DMS114 treated with DMSO at 0.1 percent for 48 hours (cell line): Measurements from ENCODE around the gene COX6B1.
"Not testable (repeated sequence)": the region's sequence is repeated elsewhere in the genome, so short reads cannot be mapped to it uniquely, and the experiment has no call there.

Experiments used
- DNase-seq: peaks from one replicate; lab custom pipeline; 2025; ENCODE audit not compliant: unreplicated experiment; lab: John Stamatoyannopoulos, UW

COX6B1 gene, protein sequence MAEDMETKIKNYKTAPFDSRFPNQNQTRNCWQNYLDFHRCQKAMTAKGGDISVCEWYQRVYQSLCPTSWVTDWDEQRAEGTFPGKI

DNA sequence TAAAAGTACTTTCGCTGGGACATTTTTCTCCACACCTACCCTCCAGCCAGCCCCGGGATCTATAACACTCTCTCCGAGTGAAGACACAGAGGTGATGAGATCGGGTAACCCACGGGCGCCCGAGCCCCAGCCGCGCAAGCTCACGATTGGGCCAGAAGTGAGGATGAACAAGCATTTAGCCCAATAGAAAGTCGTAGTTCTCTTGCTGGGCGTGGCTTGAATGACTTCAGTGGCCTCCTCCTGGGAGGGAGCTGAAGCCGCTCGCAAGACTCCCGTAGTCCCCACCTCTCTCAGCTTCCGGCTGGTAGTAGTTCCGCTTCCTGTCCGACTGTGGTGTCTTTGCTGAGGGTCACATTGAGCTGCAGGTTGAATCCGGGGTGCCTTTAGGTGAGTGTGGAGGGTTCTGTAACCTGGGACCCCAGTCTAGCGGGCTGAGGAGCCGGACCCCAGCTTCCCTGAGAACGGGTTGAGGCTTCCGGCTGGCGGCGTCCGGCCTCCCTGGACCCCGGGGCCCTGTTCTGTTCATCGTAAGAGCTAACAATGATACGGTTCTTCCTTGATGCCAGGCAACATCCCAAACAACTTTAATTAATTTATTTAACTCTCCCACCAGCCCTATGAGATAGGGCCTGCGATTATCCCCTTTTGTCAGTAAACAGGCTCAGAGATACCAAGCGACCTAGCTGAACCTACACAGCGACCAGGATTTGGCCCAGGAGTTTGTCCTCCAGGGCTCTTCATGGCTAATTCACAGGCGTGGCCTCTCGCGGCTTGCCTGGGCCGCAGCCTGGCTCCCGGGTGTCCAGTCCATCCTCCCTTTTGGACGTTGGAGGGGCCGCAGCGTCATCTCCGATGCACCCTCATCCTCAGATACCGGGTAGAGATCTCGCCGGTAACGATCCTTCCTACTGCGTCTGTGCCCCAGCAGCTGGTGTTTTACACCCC is at the start of gene COX6B1:
COX6B1 (plus strand) TSS at position 307 of the 945 bp plus-strand sequence. CDS start 2,921 bp downstream, outside the sequence.
- DNase-seq = peak; percentile 99

DNA sequence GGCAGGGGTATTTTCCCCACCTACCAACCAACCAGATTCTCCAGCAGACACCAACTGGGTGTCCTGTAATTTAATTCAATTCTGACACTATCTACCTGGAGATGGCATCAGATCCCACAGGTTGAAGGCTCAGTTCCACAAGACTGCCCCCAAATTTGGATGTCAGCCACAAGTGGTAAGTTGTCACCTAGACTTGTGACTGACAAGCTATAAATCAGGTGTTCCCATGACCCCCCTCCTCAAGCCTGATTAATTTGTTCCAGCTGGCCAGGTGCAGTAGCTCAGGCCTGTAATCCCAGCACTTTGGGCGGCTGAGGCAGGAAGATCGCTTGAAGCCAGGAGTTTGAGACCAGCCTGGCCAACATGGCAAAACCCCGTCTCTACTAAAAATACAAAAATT is 46.2 kb upstream of the COX6B1 start:
- no peak for DNase-seq

DNA sequence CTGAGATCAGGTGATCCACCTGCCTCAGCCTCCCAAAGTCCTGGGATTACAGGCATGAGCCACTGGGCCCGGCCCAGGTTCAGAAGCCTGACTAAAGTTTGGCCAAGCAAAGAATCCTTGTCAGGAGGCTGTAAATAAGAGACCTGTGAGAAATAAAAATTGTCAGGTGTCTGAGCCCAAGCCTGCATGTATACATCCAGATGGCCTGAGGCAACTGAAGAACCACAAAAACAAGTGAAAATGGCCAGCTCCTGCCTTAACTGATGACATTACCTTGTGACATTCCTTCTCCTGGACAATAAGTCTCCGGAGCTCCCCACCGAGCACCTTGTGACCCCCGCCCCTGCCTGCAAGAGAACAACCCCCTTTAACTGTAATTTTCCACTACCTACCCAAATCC is 43.7 kb upstream of the COX6B1 start:
- DNase-seq = not testable (repeated sequence)

DNA sequence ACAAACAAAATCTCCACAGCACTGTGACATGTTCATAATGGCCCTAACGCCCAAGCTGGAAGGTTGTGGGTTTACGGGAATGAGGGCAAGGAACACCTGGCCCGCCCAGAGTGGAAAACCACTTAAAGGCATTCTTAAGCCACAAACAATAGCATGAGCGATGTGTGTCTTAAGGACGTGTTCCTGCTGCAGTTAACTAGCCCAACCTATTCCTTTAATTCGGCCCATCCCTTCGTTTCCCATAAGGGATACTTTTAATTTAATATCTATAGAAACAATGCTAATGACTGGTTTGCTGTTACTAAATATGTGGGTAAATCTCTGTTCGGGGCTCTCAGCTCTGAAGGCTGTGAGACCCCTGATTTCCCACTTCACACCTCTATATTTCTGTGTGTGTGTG is 41.0 kb upstream of the COX6B1 start:
- not testable (repeated sequence) for DNase-seq

DNA sequence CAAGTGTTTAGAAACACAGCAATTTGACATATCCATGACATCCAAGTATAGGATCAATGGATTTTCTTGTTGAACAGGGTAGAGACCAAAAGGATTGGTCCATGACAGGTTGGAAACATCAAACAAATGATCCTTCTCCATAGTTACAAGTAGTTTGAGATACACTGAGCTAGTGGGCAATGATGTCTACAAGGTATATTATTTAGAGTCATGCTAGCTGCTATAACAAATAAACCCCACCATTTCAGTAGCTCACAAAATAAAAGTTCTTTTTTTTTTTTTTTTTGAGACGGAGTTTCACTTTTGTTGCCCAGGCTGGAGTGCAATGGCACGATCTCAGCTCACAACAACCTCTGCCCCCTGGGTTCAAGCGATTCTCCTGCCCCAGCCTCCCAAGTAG is 40.5 kb upstream of the COX6B1 start:
- no peak for DNase-seq

DNA sequence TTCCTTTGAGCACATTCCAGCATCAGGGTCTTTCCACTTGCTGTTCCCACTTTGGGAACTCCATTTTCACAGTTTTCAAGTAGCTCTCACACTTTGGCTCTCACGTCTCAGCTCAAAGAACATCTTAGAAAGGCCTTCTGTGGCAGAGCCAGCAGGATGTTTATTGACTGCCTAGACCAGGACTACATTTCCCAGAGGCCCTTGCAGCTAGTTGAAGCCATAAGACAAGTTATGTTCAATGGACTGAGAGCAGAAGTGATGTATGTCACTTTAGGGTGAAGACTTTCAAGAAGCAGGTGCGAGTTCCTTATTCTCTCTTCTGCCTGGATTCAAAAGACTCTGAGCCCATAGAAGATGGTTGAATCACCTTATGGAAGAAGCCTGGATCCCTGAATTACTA is 39.9 kb upstream of the COX6B1 start:
- no peak for DNase-seq

DNA sequence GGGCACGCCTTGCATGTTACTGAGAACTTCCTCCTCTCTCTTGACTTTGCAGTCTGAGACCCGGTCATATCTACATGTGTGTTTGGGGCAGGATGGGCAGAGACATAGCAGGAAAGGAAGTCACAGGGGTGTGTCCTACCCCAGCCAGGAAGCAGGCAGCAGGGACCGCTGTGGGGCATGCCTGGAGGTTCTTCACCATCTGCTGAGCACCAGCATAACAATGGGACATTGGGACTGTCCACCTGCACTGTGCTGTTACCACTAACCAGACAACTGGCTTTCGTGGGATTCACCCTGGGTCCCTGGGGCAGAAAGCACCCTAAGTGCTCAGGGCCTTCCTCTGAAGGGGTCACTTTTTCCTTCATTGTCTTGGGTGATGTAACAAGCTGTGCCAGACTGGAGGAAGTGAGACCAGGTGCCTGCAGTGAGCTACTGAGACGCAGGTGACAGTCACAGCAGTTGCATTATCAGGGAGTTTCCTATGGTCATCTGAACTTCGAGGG is 38.2 kb upstream of the COX6B1 start:
- no peak for DNase-seq

DNA sequence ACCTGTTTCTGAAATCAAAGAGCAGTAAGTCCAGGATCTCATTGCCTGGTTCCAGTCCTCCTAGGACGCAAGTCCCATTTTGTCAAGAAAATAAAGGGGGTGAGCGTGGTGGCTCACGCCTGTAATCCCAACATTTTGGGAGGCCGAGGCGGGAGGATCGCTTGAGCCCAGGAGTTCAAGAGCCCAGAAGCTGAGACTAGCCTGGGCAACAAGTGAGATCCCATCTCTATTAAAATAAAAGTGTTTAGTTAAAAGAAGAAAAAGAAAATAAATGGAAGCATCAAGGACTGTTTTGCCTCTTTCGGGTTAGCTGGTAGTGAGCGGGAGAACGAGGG is 35.9 kb upstream of the COX6B1 start:
- no peak for DNase-seq

DNA sequence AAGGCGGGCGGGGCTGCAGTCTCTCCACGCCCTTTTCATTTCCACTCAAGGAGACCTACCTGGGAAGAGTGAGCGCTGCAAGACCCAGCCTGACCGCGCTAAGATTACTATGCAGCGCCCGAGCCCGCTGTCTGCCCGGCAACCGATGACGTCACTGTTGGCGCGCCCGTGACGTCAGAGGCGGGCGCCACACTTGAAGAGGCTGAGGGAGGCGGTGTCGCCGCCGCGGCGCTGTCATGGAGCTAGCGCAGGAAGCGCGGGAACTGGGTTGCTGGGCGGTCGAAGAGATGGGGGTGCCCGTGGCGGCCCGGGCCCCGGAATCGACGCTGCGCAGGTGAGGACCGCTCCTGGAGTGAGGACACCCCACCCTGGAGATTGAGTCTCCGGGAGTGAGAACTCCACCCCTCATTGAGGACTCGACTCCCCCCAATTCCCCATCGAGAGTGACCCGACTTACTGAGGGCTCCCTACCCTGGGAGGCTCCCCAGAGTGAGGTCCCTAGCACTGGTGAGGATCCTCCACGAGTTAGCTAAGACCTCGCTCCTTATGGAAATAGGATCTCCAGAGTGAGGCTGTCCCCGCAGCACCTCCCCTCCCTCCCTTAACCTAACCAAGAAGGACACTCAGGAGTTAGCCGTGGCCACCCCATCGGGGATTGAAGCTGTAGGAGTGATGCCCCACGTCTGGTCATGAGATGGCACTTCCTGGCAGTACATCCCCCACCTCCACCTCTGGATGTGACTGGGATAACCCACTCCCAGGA is 35.4 kb upstream of the COX6B1 start, which contains the start of gene HAUS5:
HAUS5 (plus strand) TSS at position 177 of the 763 bp plus-strand sequence; CDS start at position 237, 60 bp downstream.
- peak; percentile 89 for DNase-seq

DNA sequence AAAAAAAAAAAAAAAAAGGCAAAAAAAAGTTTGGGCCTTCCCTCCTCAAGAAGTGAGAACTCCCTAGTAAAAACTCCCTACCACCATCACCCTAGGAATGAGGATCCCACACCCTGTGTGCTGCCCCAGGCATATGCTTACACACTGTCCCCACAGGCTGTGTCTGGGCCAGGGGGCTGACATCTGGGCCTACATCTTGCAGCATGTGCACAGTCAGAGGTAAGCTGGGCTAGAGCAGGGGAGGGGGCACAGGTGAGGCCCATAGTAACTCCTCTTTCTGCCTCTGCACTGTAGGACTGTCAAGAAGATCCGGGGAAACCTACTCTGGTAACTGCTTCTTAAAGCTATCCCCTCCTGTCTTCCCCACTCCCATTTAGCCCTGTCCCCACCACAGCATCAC is 34.5 kb upstream of the COX6B1 start:
- no peak for DNase-seq

DNA sequence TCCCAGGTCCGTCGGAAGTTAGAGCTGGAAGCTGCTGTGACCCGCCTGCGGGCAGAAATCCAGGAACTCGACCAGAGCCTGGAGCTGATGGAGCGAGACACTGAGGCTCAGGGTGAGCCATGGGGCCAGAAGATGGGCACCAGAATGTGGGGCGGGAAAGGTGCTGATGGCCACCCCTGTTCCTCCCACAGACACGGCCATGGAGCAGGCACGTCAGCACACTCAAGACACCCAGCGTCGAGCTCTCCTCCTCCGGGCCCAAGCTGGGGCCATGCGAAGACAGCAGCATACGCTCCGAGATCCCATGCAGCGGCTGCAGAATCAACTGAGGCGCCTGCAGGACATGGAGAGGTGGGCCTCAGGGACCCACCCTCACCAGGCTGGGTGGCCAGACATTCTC is 33.1 kb upstream of the COX6B1 start:
- no peak for DNase-seq

DNA sequence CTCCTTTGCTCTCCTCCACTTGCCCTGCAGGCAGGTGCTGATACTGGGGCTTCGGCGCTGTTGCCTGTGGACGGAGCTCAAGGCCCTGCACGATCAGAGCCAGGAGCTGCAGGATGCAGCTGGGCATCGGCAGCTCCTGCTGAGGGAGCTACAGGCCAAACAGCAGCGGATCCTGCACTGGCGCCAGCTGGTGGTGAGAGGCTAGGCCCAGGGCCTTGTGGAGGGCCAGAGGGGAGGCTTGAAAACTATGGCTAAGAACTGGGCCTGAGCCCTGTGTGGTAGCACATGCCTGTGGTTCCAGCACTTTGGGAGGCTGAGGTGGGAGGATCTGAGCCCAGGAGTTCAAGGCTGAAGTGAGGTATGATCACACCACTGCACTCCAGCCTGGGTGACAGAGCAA is 29.3 kb upstream of the COX6B1 start:
- DNase-seq = peak; percentile 25

DNA sequence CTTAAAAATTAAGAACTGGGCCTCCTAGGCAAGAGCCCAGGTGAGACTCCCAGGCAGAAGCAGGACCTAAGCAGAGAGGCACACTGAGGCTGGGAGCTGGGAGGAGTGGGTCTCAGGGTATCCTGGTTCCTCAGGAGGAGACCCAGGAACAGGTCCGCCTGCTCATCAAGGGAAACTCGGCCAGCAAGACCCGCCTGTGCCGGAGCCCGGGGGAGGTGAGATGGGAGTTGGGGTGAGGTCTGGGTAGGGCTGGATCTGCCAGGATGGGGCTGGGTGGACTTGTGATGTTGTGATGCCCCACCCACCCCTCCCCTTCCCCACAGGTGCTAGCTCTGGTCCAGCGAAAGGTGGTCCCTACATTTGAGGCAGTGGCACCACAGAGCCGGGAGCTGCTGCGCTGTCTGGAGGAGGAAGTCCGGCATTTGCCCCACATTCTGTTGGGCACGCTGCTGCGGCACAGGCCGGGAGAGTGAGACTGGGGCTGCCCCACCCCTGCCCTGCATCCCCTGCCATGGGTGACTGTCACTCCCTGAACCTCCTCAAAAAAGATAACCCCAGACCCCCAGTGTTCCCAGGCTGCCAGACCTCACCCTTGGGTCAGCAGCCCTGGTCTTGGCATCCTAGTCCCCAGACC is 28.7 kb upstream of the COX6B1 start:
- DNase-seq = no peak

DNA sequence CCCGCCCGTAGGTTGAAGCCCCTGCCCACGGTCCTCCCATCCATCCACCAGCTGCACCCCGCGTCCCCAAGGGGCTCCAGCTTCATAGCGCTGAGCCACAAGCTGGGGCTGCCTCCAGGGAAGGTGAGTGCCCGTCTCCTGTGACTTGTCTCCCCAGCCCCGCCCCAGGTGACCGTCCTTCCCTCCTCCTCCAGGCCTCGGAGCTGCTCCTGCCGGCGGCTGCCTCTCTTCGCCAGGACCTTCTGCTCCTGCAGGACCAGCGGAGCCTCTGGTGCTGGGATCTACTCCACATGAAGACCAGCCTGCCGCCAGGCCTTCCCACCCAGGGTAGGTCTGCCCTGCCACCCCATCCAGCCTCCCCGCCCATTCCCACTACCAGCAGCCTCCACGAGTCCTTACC is 28.1 kb upstream of the COX6B1 start:
- no peak for DNase-seq

DNA sequence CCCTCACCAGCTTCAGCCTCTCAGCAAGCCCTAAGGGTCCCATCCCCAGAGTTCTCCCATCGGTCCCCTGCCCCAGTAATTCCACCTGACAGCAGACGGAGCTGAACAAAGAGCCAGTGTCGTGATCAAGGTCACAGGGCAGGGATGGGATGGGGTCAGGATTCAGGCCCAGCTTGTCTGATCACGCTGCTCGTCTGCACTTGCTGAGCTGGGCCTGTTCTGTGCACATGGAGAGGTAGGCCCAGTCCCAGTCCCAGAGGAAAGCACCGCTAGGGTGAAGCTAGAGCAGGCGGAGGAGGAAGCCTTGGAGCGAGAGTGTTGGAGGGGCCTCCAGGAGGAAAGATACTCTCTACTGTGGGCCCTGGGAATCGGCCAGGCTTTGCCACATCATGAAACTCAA is 26.4 kb upstream of the COX6B1 start:
- DNase-seq = no peak

DNA sequence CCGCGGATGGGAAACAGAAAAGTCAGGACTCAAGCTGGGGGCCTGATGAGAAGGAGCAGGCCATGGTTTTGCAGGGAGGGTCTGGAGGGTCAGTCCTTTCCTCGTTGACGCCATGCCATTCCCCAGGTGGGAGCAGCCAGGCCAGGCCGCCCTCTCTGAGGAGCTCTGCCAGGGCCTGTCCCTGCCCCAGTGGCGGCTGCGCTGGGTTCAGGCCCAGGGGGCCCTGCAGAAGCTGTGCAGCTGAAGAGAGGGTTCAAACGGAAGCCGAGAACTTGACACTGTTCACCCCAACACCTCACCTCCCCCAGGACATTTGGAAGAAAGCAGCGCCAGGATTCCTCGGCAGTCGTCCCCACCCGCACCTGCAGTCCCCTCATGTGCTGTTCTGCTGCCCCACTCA is 25.4 kb upstream of the COX6B1 start:
- DNase-seq = no peak

DNA sequence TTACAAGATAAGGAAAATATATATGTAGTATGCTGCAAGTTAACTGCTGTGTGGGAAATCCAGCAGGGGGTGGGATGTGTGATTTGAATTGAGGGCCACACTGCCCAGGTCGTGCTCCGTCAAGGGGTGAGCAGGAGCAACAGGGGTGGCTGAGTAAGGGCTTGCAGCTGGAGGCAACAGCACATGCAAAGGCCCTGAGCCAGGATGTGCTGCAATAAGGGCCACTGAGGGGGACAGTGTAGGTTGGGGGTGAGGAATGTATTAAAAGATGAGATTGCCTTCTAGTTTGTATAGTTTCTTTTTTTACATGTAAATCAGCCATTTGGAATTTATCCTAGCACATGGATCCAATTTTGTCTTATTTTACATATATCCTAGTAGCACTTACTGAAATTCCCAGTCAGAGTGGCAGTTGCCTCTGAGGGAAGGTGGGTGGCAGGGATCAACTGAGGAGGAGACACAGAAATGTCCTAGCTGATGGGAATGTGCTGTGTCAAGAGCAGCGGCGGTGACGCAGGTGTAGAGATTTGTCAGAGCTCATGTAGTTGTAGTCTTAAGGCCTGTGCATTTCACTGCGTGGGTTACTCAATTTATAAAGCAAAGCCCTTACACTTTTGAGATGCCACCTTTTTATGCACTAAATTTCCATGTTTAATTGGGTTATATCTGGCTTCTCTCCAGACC is 24.7 kb upstream of the COX6B1 start:
- no peak for DNase-seq

DNA sequence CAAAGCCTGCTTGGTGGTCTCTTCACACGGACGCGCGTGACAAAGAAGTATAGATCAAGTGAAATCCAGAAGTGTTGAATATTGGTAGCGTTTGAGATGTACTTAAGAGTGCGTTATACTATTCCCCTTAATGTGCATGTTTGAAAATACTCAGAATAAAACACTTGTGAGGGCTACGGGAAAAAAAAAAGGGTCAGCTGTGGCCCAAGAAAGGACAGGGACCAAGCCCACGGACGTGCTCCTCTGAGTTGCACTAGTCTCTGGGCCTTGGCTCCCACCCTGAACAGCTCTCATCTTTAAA is 19.9 kb upstream of the COX6B1 start:
- DNase-seq = no peak

DNA sequence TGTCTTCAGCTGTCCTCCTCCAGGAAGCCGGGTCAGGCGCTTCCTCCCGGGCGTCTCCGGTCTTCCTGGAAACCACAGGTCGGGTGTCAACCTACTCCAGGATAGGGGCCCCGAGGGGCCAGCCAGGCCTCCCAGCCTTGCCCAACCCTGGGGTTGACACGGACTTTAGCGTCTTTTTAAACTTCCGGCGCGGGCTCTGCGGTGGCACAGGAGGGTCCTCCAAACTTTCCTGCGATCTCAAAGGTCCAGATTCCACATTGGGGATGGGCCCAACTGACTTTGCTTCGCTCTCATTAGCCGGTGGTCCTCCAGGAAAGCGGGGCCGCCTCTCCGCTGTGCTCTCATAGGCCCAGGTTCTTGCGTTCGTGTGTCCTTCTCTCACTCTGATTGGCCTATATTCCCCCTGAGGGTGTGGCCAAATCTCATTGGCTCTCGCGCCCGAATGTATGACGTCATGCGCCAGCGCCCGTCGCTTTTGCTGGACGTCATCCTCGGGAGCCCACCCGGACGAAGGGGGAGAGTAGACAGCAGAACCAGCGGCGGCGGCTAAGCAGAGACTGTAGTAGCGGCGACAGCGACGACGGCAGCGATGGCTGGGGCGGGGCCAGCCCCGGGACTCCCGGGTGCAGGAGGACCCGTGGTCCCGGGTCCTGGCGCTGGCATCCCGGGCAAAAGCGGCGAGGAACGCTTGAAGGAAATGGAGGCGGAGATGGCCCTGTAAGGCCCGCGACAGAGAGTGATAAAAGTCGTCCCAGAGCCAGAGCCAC is 19.4 kb upstream of the COX6B1 start, which contains the start of gene RBM42:
RBM42 (plus strand) TSS at position 472 of the 767 bp plus-strand sequence; CDS start at position 590, 118 bp downstream.
- DNase-seq = peak; percentile 99

DNA sequence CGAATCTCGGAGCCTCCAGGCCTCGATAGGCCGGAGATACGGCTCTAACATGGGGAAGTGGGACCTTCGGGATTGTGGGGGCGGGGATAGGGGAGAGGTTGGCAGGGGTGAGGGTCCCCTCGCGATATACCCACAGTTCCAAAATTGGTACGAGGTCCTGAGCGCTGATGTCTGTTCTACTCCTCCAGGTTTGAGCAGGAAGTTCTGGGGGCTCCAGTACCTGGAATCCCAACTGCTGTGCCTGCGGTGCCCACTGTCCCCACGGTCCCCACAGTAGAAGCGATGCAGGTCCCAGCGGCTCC is 18.8 kb upstream of the COX6B1 start:
- DNase-seq = no peak
